ENCODE results near the gene HAS3.
"Not testable (repeated sequence)": the region's sequence is repeated elsewhere in the genome, so short reads cannot be mapped to it uniquely, and the experiment has no call there.

DNA sequence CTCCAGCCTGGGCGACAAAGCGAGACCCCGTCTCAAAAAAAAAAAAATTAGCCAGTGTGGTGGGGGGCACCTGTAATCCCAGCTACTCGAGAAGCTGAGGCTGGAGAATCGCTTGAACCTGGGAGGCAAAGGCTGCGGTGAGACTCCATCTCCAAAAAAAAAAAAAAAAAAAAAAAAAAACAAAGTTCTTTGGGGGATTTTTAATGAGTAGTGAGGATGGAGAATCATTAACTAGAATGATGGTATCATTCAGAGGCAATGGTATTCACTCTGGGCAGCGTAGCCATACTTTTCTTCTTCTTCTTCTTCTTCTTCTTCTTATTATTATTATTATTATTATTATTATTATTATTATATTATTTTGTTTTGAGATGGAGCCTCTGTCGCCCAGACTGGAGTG lies 42.0 kb upstream of the HAS3 start:
- TF ChIP-seq, protein P1, sequence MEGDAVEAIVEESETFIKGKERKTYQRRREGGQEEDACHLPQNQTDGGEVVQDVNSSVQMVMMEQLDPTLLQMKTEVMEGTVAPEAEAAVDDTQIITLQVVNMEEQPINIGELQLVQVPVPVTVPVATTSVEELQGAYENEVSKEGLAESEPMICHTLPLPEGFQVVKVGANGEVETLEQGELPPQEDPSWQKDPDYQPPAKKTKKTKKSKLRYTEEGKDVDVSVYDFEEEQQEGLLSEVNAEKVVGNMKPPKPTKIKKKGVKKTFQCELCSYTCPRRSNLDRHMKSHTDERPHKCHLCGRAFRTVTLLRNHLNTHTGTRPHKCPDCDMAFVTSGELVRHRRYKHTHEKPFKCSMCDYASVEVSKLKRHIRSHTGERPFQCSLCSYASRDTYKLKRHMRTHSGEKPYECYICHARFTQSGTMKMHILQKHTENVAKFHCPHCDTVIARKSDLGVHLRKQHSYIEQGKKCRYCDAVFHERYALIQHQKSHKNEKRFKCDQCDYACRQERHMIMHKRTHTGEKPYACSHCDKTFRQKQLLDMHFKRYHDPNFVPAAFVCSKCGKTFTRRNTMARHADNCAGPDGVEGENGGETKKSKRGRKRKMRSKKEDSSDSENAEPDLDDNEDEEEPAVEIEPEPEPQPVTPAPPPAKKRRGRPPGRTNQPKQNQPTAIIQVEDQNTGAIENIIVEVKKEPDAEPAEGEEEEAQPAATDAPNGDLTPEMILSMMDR (IDR thresholded peaks at IDR 0.05) = not testable (repeated sequence)
- TF ChIP-seq POLR2A, EP300 (IDR thresholded peaks at IDR 0.05): not testable (repeated sequence)
